HG03469 (cell line): ENCODE results near the gene PPP1R26.
"Not testable (repeated sequence)": the region's sequence is repeated elsewhere in the genome, so short reads cannot be mapped to it uniquely, and the experiment has no call there.

Experiments
- ATAC-seq: cut with Tn5 transposase; IDR thresholded peaks from one replicate; pipeline ENCODE4 v1.9.1; 2021; ENCODE audit warnings: mild to moderate bottlenecking, moderate library complexity, moderate number of reproducible peaks; ENCODE audit not compliant: unreplicated experiment

PPP1R26 gene

GRCh38 chr9:135479469-135480052 lies at the start of gene PPP1R26:
TSS of gene PPP1R26 (plus strand) at chr9:135479782. CDS start at chr9:135484511, 4,729 bp downstream.
- ATAC-seq, result no peak

GRCh38 chr9:135437259-135437658 lies 42.3 kb upstream of the PPP1R26 start:
- no peak for ATAC-seq

GRCh38 chr9:135437696-135438095 lies 41.9 kb upstream of the PPP1R26 start:
- ATAC-seq, result not testable (repeated sequence)

GRCh38 chr9:135438581-135439232 lies 40.9 kb upstream of the PPP1R26 start:
- ATAC-seq, result not testable (repeated sequence)

GRCh38 chr9:135439514-135439913 lies 40.1 kb upstream of the PPP1R26 start:
- ATAC-seq, result not testable (repeated sequence)

GRCh38 chr9:135439916-135440315 lies 39.7 kb upstream of the PPP1R26 start:
- no peak for ATAC-seq

GRCh38 chr9:135440620-135441019 lies 39.0 kb upstream of the PPP1R26 start:
- ATAC-seq, result no peak

- ATAC-seq, result not testable (repeated sequence)
Measured at GRCh38 chr9:135441105-135442071, 38.2 kb upstream of the PPP1R26 start.

- ATAC-seq, result no peak
Measured at GRCh38 chr9:135442075-135442474, 37.5 kb upstream of the PPP1R26 start.

- ATAC-seq, result no peak
Measured at GRCh38 chr9:135443797-135444425, 35.7 kb upstream of the PPP1R26 start.

GRCh38 chr9:135447126-135447525 lies 32.5 kb upstream of the PPP1R26 start:
- no peak for ATAC-seq

- no peak for ATAC-seq
Measured at GRCh38 chr9:135448663-135449100, 30.9 kb upstream of the PPP1R26 start.

GRCh38 chr9:135449532-135449931 lies 30.1 kb upstream of the PPP1R26 start:
- ATAC-seq, result not testable (repeated sequence)

GRCh38 chr9:135450956-135451355 lies 28.6 kb upstream of the PPP1R26 start:
- ATAC-seq, result no peak

- not testable (repeated sequence) for ATAC-seq
Measured at GRCh38 chr9:135451909-135452308, 27.7 kb upstream of the PPP1R26 start.

GRCh38 chr9:135454737-135455136 lies 24.8 kb upstream of the PPP1R26 start:
- ATAC-seq, result no peak

GRCh38 chr9:135455401-135456030 lies 24.1 kb upstream of the PPP1R26 start:
- ATAC-seq, result no peak

- no peak for ATAC-seq
Measured at GRCh38 chr9:135456436-135457104, 23.0 kb upstream of the PPP1R26 start.

GRCh38 chr9:135458478-135458877 lies 21.1 kb upstream of the PPP1R26 start:
- not testable (repeated sequence) for ATAC-seq

- no peak for ATAC-seq
Measured at GRCh38 chr9:135461936-135462335, 17.6 kb upstream of the PPP1R26 start.
